Measurements from ENCODE around the gene POU2F3.

POU2F3 gene

GRCh38 chr11:120281143-120281795 lies 41.3 kb downstream of the POU2F3 start:
- no peak for DNase-seq (ENCODE audit: low spot score)

- no peak for DNase-seq (ENCODE audit: low spot score)
Observed at GRCh38 chr11:120283124-120283523, 43.2 kb downstream of the POU2F3 start.

GRCh38 chr11:120284272-120284671 lies 44.3 kb downstream of the POU2F3 start:
- DNase-seq (ENCODE audit: low spot score): no peak

GRCh38 chr11:120285256-120285655 lies 45.3 kb downstream of the POU2F3 start:
- no peak for DNase-seq (ENCODE audit: low spot score)

- DNase-seq (ENCODE audit: low spot score): no peak
Observed at GRCh38 chr11:120288021-120288420, 48.1 kb downstream of the POU2F3 start.

- no peak for DNase-seq (ENCODE audit: low spot score)
Observed at GRCh38 chr11:120289426-120289825, 49.5 kb downstream of the POU2F3 start.

GRCh38 chr11:120290956-120291355 lies 51.0 kb downstream of the POU2F3 start:
- DNase-seq (ENCODE audit: low spot score): no peak

GRCh38 chr11:120293038-120293800 lies 53.3 kb downstream of the POU2F3 start:
- DNase-seq (ENCODE audit: low spot score): no peak

- no peak for DNase-seq (ENCODE audit: low spot score)
Observed at GRCh38 chr11:120294096-120294495, 54.2 kb downstream of the POU2F3 start.

GRCh38 chr11:120295099-120295498 lies 55.2 kb downstream of the POU2F3 start:
- DNase-seq (ENCODE audit: low spot score): no peak

GRCh38 chr11:120296554-120296953 lies 56.6 kb downstream of the POU2F3 start:
- DNase-seq (ENCODE audit: low spot score): no peak

GRCh38 chr11:120298461-120298860 lies 58.5 kb downstream of the POU2F3 start:
- no peak for DNase-seq (ENCODE audit: low spot score)

GRCh38 chr11:120302001-120302805 lies 62.3 kb downstream of the POU2F3 start:
- peak; percentile 55 for DNase-seq (ENCODE audit: low spot score)

GRCh38 chr11:120303004-120303637 lies 63.2 kb downstream of the POU2F3 start:
- peak; percentile 83 for DNase-seq (ENCODE audit: low spot score)

- peak; percentile 86 for DNase-seq (ENCODE audit: low spot score)
Observed at GRCh38 chr11:120304526-120304925, 64.6 kb downstream of the POU2F3 start.

- DNase-seq (ENCODE audit: low spot score): peak; percentile 76
Observed at GRCh38 chr11:120305286-120305685, 65.3 kb downstream of the POU2F3 start.

GRCh38 chr11:120306519-120307242 lies 66.7 kb downstream of the POU2F3 start:
- DNase-seq (ENCODE audit: low spot score): peak; percentile 91

GRCh38 chr11:120307476-120307875 lies 67.5 kb downstream of the POU2F3 start:
- no peak for DNase-seq (ENCODE audit: low spot score)

- no peak for DNase-seq (ENCODE audit: low spot score)
Observed at GRCh38 chr11:120308081-120308480, 68.1 kb downstream of the POU2F3 start.

- DNase-seq (ENCODE audit: low spot score): no peak
Observed at GRCh38 chr11:120310870-120311269, 70.9 kb downstream of the POU2F3 start.

- DNase-seq (ENCODE audit: low spot score): no peak
Observed at GRCh38 chr11:120314861-120315260, 74.9 kb downstream of the POU2F3 start.
